HepG2 (cell line): ENCODE measurements around the gene SLC41A1. TPM values are rescaled to one million over a fixed set of nuclear protein-coding genes. Genes with fewer than 3 reads are reported as not detected.

ENCODE experiments used
- DPF2 ChIP-seq: sonication (generic); formaldehyde crosslinking; IDR thresholded peaks from 2 replicates; pipeline ENCODE4 v1.4.0; 2020; ENCODE audit warnings: mild to moderate bottlenecking, low read depth, missing genetic modification reagents, borderline replicate concordance
- GFI1 ChIP-seq: sonication (generic); formaldehyde crosslinking; IDR thresholded peaks from 2 replicates; pipeline ENCODE4 v1.5.0; 2020; ENCODE audit warnings: missing genetic modification reagents, mild to moderate bottlenecking, borderline replicate concordance
- HNF4G ChIP-seq, 2 experiments: sonication (generic) in 1 of 2; formaldehyde crosslinking in 1 of 2; IDR thresholded peaks; 2 replicates each; pipeline versions ENCODE4 v1.4.0 to v1.6.1; 2011 to 2020; ENCODE audit warnings: borderline replicate concordance in 2 of 2, low read depth in 2 of 2, mild to moderate bottlenecking in 2 of 2, low read length in 1 of 2, missing genetic modification reagents in 1 of 2, moderate library complexity in 1 of 2
- NFYB ChIP-seq: sonication (generic); formaldehyde crosslinking; IDR thresholded peaks from 2 replicates; pipeline ENCODE4 v1.4.0; 2020; ENCODE audit warnings: missing genetic modification reagents
- NRL ChIP-seq: sonication (generic); formaldehyde crosslinking; IDR thresholded peaks from 2 replicates; pipeline ENCODE4 v1.5.0; 2020; ENCODE audit warnings: missing genetic modification reagents, mild to moderate bottlenecking, moderate library complexity, borderline replicate concordance
- POLR2AphosphoS2 ChIP-seq: IDR thresholded peaks from 2 replicates; pipeline ENCODE4 v1.6.1; 2011; ENCODE audit warnings: low read depth, low read length, improper control_type of control experiment
- RBM39 ChIP-seq: fragments of 200-400 bp; formaldehyde crosslinking; IDR thresholded peaks from one replicate; pipeline ENCODE4 v1.6.1; 2018; ENCODE audit warnings: antibody characterized with exemption, mild to moderate bottlenecking, low read depth, low read length; ENCODE audit not compliant: poor library complexity, severe bottlenecking
- REPIN1 ChIP-seq: sonication (generic); formaldehyde crosslinking; IDR thresholded peaks from 2 replicates; pipeline ENCODE4 v1.8.0; 2022; ENCODE audit warnings: missing genetic modification reagents, low read depth, mild to moderate bottlenecking, borderline replicate concordance
- SSRP1 ChIP-seq: IDR thresholded peaks from 2 replicates; pipeline ENCODE4 v1.6.1; 2016; ENCODE audit warnings: control low read depth
- TOE1 ChIP-seq: sonication (generic); formaldehyde crosslinking; IDR thresholded peaks from 2 replicates; pipeline ENCODE4 v1.4.0; 2020; ENCODE audit warnings: mild to moderate bottlenecking, missing genetic modification reagents
- YY1 ChIP-seq: IDR thresholded peaks from 2 replicates; pipeline ENCODE4 v1.6.1; 2011; ENCODE audit warnings: low read length, low read depth, moderate library complexity, mild to moderate bottlenecking; ENCODE audit not compliant: insufficient read depth, insufficient replicate concordance
- ZNF124 ChIP-seq: sonication (generic); formaldehyde crosslinking; IDR thresholded peaks from 2 replicates; pipeline ENCODE4 v1.4.0; 2020; ENCODE audit warnings: missing genetic modification reagents
- ZNF235 ChIP-seq: sonication (generic); formaldehyde crosslinking; IDR thresholded peaks from 2 replicates; pipeline ENCODE4 v1.8.1; 2023; ENCODE audit warnings: mild to moderate bottlenecking, missing genetic modification reagents, borderline replicate concordance
- ZNF263 ChIP-seq: sonication (generic); formaldehyde crosslinking; IDR thresholded peaks from 2 replicates; pipeline ENCODE4 v1.4.0; 2020; ENCODE audit warnings: missing genetic modification reagents
- ZNF432 ChIP-seq: sonication (generic); formaldehyde crosslinking; IDR thresholded peaks from 2 replicates; pipeline ENCODE4 v1.5.0; 2020; ENCODE audit warnings: missing genetic modification reagents, mild to moderate bottlenecking, borderline replicate concordance
- polyA plus RNA-seq, 8 experiments: library from polyadenylated mRNA; depleted of rRNA in 3 of 8; stranded (reverse) in 7 of 8; unstranded in 1 of 8; fragments of >200 nt; fragmentation: Illumina TruSeq in 4 of 8; extraction: Trizol in 4 of 8; gene quantifications; 2 replicates each; pipeline versions ENCODE4 v1.2.1 to v1.2.3, GENCODE V29; 2011 to 2016; ENCODE audit warnings: low read depth in 4 of 8, missing spikeins in 1 of 8, mixed read lengths in 1 of 8; ENCODE audit not compliant: insufficient read depth in 1 of 8
- total RNA-seq, 5 experiments: library from RNA; depleted of rRNA; stranded (reverse); fragments of >200 nt; fragmentation: Illumina TruSeq; extraction: Trizol; gene quantifications; 2 replicates each; pipeline ENCODE4 v1.2.3, GENCODE V29; 2016; ENCODE audit warnings: low read depth in 1 of 5
- TF ChIP-seq, protein P1 (sequence below): sonication (generic); formaldehyde crosslinking; IDR thresholded peaks from 2 replicates; pipeline ENCODE4 v1.8.1; 2023; ENCODE audit warnings: mild to moderate bottlenecking, moderate library complexity, missing genetic modification reagents
- TF ChIP-seq, protein P2 (sequence below): sonication (generic); formaldehyde crosslinking; IDR thresholded peaks from 2 replicates; pipeline ENCODE4 v1.4.0; 2020; ENCODE audit warnings: missing genetic modification reagents, mild to moderate bottlenecking, borderline replicate concordance
- TF ChIP-seq, protein P3 (sequence below): IDR thresholded peaks from 2 replicates; pipeline ENCODE4 v1.6.1; 2016; ENCODE audit warnings: low read depth, missing genetic modification reagents, missing compliant biosample characterization

SLC41A1 gene
- total and polyA plus RNA-seq, 2 of the 13 experiments (the other 11 are each of a cell fraction or from before 2014, with no cell fraction given): 2.2 to 4.6 TPM

DNA sequence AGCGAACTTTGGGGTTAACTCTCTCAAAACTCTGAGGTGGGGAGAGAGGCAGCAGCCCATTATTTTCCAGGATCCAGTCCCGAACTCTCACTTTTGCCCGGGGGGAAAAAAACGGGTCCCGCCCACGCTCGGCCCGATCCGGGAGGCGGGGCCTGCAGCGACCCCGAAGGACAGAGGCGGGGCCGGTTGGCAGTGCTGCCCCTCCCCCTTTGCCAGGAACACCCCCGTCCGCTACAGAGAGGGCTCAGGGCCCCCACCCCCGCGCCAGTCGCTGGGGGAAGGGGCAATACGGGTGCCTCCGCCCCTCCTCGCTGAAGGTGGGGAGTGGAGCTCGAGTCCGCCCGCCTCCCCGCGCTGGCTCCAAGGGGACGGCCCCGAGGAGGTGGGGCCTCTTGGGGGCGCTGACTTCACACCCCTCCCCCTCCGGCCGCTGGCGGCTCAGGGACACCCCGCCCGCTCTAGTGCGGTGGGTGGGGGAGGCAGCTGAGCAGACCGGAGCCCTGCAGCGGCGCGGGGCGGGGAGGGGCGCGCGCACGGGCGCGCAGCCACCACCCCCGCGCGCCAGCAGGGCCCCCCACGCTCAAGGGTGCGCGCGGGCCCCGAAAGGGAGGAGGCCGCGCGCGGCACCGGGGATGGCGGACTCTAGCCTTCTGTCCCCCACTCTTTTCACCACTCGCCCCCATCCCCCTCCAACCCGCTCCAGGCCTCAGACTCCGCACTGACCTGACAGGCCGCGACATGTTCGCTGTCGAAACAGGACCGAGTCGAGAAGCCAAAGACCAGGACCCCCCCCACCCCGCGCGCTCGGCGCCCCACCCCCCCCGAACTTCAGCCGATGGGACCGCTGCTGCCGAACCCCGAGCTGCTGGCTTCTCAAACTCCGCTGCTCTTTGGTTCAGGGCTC, 63.5 kb downstream of the SLC41A1 start (continued):
- TF ChIP-seq NRL: no peak
- 0 out of 2 replicates have a peak, but pooled peaks have one; percentile 47 for TF ChIP-seq GFI1
- TF ChIP-seq ZNF432 (CRISPR knock-in tag): no peak
- no peak for TF ChIP-seq DPF2 (CRISPR knock-in tag)
- peak; percentile 92 for TF ChIP-seq RBM39
- no peak for TF ChIP-seq YY1
- no peak for TF ChIP-seq TOE1 (CRISPR knock-in tag)
- TF ChIP-seq ZNF124 (CRISPR knock-in tag): no peak
- TF ChIP-seq, protein P1, sequence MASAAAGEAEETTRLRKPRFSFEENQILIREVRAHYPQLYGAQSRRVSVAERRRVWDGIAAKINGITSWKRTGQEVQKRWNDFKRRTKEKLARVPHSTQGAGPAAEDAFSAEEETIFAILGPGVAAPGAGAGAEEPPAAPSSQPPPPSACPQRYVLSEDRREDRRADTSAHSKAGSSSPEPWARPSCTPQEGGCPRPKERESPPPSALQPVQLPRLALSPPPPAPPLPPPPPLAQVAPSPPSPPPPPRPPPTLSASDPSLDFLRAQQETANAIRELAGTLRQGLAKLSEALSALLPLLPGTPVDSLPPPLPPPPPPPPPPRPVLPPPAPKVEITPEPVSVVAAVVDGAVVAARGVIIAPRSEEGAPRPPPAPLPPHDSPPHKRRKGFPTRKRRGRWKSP: no peak
- TF ChIP-seq, protein P2, sequence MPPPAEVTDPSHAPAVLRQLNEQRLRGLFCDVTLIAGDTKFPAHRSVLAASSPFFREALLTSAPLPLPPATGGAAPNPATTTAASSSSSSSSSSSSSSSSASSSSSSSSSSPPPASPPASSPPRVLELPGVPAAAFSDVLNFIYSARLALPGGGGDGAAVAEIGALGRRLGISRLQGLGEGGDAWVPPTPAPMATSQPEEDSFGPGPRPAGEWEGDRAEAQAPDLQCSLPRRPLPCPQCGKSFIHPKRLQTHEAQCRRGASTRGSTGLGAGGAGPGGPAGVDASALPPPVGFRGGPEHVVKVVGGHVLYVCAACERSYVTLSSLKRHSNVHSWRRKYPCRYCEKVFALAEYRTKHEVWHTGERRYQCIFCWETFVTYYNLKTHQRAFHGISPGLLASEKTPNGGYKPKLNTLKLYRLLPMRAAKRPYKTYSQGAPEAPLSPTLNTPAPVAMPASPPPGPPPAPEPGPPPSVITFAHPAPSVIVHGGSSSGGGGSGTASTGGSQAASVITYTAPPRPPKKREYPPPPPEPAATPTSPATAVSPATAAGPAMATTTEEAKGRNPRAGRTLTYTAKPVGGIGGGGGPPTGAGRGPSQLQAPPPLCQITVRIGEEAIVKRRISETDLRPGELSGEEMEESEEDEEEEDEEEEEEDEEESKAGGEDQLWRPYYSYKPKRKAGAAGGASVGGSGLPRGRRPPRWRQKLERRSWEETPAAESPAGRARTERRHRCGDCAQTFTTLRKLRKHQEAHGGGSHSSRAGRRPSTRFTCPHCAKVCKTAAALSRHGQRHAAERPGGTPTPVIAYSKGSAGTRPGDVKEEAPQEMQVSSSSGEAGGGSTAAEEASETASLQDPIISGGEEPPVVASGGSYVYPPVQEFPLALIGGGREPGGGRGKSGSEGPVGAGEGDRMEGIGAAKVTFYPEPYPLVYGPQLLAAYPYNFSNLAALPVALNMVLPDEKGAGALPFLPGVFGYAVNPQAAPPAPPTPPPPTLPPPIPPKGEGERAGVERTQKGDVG (CRISPR knock-in tag): no peak; the same call in 1 of the 2 replicates
- TF ChIP-seq, protein P3, sequence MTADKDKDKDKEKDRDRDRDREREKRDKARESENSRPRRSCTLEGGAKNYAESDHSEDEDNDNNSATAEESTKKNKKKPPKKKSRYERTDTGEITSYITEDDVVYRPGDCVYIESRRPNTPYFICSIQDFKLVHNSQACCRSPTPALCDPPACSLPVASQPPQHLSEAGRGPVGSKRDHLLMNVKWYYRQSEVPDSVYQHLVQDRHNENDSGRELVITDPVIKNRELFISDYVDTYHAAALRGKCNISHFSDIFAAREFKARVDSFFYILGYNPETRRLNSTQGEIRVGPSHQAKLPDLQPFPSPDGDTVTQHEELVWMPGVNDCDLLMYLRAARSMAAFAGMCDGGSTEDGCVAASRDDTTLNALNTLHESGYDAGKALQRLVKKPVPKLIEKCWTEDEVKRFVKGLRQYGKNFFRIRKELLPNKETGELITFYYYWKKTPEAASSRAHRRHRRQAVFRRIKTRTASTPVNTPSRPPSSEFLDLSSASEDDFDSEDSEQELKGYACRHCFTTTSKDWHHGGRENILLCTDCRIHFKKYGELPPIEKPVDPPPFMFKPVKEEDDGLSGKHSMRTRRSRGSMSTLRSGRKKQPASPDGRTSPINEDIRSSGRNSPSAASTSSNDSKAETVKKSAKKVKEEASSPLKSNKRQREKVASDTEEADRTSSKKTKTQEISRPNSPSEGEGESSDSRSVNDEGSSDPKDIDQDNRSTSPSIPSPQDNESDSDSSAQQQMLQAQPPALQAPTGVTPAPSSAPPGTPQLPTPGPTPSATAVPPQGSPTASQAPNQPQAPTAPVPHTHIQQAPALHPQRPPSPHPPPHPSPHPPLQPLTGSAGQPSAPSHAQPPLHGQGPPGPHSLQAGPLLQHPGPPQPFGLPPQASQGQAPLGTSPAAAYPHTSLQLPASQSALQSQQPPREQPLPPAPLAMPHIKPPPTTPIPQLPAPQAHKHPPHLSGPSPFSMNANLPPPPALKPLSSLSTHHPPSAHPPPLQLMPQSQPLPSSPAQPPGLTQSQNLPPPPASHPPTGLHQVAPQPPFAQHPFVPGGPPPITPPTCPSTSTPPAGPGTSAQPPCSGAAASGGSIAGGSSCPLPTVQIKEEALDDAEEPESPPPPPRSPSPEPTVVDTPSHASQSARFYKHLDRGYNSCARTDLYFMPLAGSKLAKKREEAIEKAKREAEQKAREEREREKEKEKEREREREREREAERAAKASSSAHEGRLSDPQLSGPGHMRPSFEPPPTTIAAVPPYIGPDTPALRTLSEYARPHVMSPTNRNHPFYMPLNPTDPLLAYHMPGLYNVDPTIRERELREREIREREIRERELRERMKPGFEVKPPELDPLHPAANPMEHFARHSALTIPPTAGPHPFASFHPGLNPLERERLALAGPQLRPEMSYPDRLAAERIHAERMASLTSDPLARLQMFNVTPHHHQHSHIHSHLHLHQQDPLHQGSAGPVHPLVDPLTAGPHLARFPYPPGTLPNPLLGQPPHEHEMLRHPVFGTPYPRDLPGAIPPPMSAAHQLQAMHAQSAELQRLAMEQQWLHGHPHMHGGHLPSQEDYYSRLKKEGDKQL: no peak
- TF ChIP-seq SSRP1 (CRISPR knock-in tag): no peak
- TF ChIP-seq REPIN1 (CRISPR knock-in tag): peak; percentile 87; the same call in 1 of the 2 replicates
- no peak; the same call in 1 of the 2 replicates for TF ChIP-seq HNF4G (IDR thresholded peaks at IDR 0.05; ENCODE audit: borderline replicate concordance, low read depth, low read length)
- no peak for TF ChIP-seq HNF4G (CRISPR knock-in tag; IDR thresholded peaks at IDR 0.05; ENCODE audit: borderline replicate concordance, low read depth)
- TF ChIP-seq NFYB (CRISPR knock-in tag): no peak
- no peak for TF ChIP-seq POLR2AphosphoS2
- no peak for TF ChIP-seq ZNF263
- TF ChIP-seq ZNF235: no peak
